ENCODE results near the gene LCE1C.

The LCE1C gene, protein sequence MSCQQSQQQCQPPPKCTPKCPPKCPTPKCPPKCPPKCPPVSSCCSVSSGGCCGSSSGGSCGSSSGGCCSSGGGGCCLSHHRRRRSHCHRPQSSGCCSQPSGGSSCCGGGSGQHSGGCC

DNA sequence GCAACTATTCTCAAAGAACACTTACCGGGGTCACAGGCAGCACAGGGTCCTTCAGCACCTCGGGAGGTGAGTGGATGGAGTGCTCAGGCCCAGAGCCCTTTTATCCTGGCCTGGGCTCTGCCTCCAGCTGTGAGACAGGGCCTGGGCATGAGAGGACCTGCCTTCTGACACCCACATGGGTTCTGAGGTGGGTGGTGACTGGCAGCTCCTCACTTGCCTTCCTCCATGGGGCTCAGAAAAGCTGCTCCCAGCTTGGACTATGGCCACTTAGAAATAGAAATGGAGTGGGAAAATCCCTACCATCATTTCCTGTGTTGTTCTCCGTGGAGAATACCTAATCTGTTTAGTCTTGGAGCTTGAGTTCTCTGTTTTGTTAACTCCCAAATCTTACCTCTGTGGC is at the start of gene LCE1C:
Gene LCE1C (minus strand): TSS at position 76 of the 400 bp plus-strand sequence. CDS start 1,173 bp downstream, outside the sequence.
- DNase-seq (ENCODE audit: low spot score): no peak

DNA sequence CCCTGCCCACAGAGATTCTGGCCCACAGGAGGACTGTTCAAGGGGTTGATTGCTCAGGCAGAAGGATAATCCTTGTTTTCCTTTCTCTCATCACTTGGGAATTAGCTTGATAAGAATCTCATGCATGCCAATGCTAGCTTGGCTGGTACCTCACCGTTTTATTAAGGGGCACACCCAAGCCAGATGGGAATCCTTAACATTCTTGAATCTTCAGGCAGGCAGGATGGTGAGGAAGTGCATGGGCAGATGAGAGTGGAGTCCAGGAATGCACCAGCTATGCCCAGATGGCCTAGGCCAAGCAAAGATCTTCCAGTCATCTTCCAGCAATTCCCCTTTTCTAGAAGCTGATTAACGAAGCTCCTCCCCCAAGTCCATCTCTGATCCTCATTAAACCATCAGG is 49.2 kb upstream of the LCE1C start:
- DNase-seq (ENCODE audit: low spot score): no peak

DNA sequence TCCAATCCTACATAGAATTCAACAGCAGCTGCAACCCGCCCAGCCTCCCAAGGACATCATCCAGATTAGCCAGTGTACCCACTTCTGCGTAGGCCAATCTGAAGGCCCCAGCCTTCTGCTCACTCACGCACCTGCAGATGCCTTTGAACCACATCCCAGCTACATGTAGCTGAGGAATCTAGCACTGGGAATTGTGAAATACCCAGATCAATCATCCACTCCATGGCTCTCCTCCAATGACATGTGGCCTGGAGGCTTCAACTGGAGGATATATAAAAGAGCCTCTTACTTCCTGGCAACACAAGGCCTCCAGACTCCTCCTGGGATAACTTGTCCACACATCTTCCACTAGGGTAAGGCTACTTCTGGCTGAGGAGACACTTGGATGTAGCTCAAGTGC is 36.1 kb upstream of the LCE1C start, which contains the start of gene LCE6A:
Gene LCE6A (plus strand): TSS at position 301 of the 400 bp plus-strand sequence. CDS start 665 bp downstream, outside the sequence.
- DNase-seq (ENCODE audit: low spot score): no peak

DNA sequence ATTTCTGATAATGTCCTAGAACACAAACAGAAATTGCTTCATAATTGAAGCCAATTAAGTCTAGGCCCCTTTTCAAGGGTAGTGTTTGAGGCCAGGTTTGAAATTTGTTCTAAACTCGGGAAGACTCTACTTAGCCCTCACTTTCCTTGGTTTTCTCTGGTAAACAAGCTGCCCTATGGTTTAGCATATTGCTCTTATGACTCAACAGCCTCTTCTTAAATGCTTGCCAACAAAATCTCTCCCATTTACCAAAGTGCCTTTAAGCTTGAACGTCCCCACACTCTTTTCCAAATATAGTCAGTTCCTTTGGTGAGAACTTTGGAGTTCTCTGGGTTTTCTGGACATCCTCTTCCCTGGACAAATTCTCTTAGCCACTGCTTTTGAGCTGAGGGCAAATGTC is 30.4 kb upstream of the LCE1C start:
- no peak for DNase-seq (ENCODE audit: low spot score)

DNA sequence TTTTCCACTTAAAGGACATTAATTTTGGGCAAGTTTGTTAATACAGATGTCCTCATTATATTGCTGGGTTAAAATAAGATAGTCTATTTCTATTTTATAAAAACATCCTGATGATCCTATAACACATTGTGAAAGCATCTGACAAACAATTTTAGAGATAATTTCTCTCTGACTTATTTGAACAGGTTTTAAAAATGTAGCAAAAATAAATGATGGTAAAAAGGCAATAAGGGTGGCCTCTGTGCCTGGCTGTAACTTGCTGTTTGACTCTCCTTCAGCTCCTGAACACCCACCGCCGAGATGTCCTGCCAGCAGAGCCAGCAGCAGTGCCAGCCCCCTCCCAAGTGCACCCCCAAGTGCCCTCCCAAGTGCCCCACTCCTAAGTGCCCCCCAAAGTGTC is 20.7 kb upstream of the LCE1C start, which contains the start of gene LCE1A:
Gene LCE1A (plus strand): TSS at position 301 of the 400 bp plus-strand sequence. CDS start 0 bp downstream, at position 301.
- no peak for DNase-seq (ENCODE audit: low spot score)

DNA sequence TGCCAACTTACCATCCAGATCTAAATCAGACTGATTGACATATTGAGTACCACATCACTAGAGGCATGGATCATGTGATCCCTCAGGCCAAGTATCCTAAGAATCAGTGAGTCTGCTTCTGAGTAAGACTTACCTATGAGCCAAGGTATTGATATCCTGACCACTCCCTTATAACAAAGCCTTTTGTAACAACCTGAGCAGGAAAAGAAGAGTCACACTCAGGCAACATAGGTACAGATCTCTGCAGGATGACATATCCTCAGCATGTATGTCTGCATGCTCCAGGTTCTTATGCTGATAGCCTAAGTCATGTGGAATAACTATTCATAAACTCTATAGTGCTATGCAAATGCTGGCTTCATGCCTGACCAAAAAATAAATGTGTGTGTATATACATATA is 18.5 kb upstream of the LCE1C start:
- no peak for DNase-seq (ENCODE audit: low spot score)

DNA sequence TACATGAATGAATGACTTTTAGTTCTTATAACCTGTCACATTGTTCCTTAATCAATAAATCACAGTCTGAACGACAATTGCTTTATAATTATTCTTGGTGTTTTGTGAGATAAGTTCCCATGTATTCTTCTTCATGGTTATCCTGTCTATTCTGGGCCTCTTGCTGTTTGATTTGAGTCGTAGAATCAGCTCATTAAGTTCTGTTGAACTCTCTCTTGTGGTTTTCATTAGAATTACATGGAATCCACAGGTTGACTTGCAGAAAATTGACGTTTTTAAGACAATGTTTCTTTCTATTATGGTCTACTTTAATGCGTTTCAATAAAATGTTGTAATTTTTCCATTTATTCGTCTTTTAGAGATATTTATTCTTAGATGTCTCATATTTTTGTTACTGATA is 16.8 kb upstream of the LCE1C start:
- DNase-seq (ENCODE audit: low spot score): no peak

DNA sequence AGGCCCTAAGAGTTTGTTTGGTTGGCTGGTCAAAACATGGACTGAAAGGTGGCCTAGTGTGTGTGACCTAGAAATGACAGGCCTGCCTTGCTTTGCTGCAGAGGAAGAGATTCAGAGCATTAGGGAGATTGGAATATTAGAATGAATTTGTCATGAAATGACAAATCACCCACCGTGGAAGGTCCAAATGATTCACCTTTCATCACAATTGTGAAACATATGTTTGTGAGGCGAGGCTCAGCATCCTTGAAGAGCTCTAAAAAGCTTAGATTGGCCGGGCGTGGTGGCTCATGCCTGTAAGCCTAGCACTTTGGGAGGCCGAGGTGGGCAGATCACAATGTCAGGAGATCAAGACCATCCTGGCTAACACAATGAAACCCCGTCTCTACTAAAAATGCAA is 10.9 kb upstream of the LCE1C start:
- no peak for DNase-seq (ENCODE audit: low spot score)

DNA sequence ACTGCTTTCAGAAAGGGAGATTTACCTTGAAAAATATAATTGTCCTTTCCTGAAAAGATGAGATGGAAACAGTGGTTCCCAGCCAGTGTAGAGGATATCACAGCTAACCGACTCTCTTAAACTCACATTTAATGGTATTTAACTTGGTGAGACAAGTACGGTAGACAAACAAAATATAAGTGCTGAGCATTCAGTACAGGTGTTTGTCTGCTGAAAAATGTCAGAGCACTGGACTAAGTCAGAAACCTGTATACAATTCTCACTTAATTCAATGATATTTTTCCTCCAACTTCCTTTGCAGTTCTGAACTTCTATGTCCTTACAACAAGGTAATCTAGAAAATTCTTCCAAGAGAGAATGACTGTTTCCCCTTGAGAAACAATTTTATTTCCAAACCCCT is 5.2 kb upstream of the LCE1C start, which contains the start of gene LCE1B:
Gene LCE1B (plus strand): TSS at position 301 of the 400 bp plus-strand sequence. CDS start 476 bp downstream, outside the sequence.
- DNase-seq (ENCODE audit: low spot score): no peak

DNA sequence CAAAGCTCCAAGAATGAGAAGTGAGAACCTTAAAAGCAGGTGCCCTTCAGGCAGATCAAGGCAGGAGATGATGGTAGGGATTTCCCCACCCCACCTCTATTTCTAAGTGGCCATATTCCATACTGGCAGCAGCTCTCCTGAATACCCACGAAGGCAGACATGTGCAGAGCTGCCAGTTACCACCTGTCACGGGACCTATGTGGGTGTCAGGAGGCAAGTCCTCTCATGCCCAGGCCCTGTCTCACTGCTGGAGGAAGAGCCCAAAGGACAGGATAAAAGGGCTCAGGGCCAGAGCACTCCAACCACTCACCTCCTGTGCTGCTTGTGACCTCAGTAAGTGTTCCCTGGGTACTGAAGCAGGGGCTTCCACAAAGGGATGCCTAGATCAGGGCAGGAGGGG is 4.6 kb upstream of the LCE1C start:
- DNase-seq (ENCODE audit: low spot score): no peak

DNA sequence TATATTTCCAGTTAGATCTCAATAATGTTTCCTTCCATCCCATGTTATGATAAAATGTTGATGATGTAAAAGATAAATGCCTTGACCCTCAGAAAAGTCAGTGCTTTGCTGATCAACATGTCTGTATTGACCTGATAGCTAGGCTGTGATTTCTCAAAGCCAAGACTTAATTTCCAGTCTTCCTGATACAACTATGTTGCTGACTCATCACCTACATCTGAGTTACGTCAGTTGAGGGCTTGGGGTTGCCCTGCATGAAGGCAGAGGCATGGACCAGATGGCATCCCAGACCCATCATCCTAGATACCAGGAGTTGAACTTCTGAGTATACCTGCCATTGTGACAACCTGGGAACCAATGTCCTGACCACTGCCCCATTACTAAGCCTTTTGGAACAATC is 5.1 kb downstream of the LCE1C start:
- DNase-seq (ENCODE audit: low spot score): no peak

DNA sequence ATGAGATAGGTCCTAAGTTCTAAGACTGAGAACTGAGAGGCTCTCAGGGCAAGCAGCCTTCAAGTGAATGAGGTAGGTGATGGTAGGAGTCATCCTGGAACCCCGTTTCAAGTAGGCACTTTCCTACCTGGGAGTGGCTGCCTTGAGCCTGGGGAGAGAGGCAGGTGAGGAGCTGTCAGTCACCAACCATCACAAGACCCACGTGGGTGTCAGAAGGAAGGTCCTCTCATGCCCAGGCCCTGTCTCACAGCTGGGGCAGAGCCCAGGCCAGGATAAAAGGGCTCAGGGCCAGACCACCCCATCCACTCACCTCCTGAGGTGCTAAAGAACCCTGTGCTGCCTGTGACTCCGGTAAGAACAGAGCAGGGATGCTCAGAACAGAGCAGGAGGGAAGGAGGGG is 10.0 kb downstream of the LCE1C start, which contains the start of gene LCE1D:
Gene LCE1D (plus strand): TSS at position 301 of the 400 bp plus-strand sequence. CDS start 1,074 bp downstream, outside the sequence.
- no peak for DNase-seq (ENCODE audit: low spot score)

DNA sequence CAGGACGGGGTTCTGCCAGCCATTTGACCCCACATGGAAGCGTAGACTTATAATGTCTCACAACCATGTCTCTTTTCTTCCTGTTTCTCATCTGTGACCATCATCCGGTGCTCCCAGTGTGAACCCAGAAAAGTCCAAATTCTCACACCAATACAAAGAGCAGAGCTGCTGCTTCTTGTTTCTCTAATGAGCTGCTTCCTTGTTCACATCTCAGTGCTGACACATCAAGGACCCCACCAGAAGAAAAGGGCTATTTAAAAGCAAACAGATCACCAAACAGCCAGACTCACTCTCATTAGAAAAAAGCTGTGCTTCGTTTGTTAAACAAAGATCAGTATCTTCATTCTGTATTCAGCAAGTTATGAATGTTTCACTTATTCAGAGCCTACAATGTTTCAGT is 10.8 kb downstream of the LCE1C start:
- DNase-seq (ENCODE audit: low spot score): no peak

DNA sequence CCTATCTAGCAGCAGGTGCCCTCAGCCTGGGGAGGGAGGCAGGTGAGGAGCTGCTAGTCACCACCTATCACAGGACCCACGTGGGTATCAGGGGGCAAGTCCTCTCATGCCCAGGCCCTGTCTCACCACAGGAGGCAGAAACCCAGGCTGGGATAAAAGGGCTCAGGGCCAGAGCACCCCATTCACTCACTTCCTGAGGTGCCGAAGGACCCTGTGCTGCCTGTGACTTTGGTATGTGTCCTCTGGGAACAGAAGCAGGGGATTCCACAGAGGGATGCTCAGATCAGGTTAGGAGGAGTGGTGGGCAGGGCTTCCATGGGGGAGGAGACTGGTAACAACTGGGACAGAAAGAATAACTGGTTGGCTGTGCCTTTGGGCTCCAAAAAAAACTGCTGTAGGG is 20.4 kb downstream of the LCE1C start, which contains the start of gene LCE1E:
Gene LCE1E (plus strand): TSS at position 181 of the 400 bp plus-strand sequence. CDS start 1,043 bp downstream, outside the sequence.
- DNase-seq (ENCODE audit: low spot score): no peak

DNA sequence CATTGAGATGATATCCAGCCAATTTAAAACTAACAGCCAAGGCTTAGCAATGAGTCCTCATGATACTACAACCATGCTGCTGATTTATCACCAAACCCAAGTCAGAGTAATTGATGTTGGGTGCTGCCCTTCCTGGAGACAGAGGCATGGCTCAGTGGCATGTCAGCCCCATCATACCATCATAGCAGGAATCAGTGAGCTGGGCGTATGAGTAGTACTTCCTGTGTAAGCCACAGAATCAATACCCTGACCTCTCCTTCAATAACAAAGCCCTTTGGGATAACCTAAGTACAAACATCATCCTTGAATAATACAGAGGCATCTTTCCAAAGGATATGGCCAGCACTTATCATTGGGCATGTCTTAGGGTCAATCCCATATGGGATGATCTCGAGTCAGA is 23.4 kb downstream of the LCE1C start:
- DNase-seq (ENCODE audit: low spot score): no peak

DNA sequence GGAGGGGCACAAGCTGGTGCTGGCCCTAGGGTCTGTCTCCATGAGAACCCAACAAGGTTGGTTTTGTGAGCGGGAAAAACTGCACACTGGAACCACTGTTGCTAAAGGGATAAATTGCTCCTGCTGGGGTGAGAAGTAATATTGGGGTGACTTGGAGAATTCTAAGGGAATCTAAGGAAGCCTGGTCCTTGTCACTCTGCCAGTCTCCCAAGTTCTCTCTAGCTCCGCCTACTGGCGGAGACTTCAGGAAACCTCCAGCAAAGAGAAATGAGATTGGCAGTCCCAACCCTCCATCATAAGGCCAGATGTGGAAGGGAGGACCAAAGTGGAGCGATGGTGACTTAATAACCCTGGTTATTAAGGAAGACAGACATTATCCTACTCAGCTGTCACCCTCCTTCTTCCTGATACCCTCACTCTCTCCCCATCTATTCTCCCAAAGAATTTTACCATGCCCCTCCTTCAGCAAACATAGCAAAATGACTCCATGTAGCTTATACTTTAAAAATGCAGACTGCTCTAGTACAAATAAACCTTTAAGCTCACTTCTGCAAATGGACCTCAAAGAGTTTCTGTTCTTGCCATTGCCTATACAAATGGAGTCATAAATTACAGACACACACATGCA is 28.8 kb downstream of the LCE1C start:
- no peak for DNase-seq (ENCODE audit: low spot score)

DNA sequence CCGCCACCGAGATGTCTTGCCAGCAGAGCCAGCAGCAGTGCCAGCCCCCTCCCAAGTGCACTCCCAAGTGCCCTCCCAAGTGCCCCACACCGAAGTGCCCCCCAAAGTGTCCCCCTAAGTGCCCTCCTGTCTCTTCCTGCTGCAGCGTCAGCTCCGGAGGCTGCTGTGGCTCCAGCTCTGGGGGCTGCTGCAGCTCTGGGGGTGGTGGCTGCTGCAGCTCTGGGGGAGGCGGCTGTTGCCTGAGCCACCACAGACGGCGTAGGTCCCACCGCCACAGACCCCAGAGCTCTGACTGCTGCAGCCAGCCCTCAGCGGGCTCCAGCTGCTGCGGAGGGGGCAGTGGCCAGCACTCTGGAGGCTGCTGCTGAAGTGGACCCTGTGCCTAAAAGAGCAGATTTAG is 30.1 kb downstream of the LCE1C start:
- no peak for DNase-seq (ENCODE audit: low spot score)

DNA sequence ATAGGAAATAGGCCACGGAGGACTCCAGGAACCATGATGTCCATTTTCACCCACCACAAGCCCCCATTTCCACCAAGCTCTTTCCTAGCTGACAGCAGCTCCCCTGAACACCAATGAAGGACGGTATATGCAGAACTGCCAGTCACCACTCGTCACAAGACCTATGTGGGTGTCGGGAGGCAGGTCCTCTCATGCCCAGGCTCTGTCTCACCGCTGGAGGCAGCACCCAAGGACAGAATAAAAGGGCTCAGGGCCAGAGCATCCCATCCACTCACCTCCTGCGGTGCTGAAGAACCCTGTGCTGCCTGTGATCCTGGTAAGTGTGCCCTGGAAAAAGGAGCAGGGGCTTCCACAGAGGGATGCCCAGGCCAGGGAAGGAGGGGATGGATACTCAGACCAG is 31.6 kb downstream of the LCE1C start, which contains the start of gene LCE1F:
Gene LCE1F (plus strand): TSS at position 266 of the 400 bp plus-strand sequence. CDS start 1,232 bp downstream, outside the sequence.
- no peak for DNase-seq (ENCODE audit: low spot score)

DNA sequence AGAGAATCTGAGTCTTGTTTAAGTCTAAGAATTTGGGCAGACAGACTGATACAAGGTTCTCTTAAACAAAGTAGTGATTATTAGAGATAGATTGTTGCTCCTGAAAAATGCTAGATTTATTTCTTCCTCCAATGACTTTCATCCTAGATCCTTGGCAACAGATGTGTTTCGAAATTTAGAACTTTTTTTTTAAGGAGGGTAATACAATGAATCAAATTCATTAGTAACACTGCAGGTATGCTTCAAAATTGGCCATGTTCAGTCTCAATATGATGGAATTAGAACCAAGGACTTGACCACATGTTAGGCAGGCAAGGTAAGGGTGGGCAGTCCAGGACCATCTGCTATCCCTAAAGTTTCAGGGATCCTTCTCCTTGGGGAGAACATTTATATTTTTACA is 36.0 kb downstream of the LCE1C start:
- no peak for DNase-seq (ENCODE audit: low spot score)

DNA sequence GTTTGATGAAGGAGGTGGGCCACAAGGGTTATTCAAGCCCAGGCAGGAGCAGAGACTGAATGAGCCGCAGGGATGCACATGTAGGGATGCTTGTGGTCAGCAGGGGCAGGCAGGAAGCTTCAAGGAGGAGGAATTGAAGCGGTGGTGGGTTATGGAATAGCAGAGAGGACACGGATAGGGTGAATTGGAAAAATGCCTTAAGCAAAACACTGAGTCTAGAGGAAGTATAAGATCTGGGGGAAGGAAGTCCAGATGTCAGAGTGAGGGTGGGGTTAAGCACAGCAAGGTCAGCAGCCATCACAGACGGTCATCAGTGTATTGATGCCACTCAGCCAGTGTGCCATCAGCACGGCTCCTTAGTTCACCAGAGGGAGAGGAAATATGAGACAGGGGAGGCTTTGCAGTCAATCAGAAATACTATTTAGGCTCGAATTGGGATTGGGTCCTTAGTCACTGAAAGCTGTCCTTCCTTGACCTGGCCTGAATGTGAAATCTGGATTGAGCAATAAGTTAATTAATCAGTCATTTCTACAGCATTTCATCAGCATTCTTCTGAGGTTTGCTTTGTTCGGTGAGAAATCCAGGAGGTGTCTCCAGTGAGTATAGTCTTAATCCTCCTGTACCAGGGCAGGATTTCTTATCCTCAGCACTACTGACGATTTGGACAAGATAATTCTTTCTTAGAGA is 37.5 kb downstream of the LCE1C start:
- DNase-seq (ENCODE audit: low spot score): no peak

DNA sequence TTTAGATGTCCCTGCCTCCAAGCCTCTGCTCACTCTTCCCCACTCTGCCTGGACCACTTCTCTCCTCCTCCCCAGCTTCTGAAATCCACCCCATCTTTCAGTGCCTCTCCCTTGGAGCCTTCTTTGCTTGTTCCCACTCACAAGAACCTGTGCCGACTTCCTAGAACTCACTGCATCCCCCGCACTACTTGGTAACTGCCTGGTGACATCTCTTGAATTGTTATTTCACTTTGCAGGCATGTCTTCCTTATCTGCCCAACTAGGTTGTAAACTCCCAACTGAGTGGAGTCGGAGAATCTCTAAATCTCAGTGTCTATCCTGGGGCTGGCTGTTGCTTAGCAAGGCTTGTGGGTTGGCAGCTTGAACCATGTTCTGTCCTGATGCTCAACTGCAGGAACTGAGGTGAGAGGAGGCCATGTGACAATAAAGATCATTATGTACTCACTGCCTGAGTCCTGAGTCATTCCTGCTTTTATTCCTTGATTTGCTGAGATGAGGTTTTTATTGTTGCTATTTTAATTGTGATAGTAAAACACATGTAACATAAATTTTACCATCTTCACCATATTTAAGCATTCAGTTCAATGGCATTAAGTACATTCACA is 44.7 kb downstream of the LCE1C start:
- no peak for DNase-seq (ENCODE audit: low spot score)

DNA sequence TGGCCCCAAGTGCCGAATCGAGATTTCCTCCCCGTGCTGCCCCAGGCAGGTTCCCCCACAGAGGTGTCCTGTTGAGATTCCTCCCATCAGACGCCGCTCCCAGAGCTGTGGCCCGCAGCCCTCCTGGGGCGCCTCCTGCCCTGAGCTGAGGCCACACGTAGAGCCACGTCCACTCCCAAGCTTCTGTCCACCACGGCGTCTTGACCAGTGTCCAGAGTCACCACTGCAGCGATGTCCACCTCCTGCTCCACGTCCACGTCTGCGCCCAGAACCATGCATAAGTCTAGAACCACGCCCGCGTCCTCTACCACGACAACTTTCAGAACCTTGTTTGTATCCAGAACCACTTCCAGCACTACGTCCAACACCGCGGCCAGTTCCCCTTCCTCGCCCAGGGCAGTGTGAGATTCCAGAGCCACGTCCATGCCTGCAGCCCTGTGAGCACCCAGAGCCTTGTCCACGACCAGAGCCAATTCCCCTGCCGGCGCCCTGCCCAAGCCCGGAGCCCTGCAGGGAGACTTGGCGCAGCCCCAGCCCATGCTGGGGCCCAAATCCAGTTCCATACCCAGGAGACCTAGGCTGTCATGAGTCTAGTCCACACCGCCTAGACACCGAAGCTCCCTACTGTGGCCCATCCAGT is 45.8 kb downstream of the LCE1C start:
- DNase-seq (ENCODE audit: low spot score): no peak

Data from CD4-positive, alpha-beta T cell treated with Interleukin-2 at 100 ng/mL for 4 hours (primary cell).